C4-2B (cell line): ENCODE measurements around the gene TARBP2.

Experiments
- H3K27ac ChIP-seq: fragments of 450-650 bp; 2 replicates; pipeline ENCODE4 v1.5.1; 2017
- ZFX ChIP-seq: fragments of 450-650 bp; IDR thresholded peaks from 2 replicates; pipeline ENCODE4 v1.6.1; 2017
- TF ChIP-seq, protein P1 (sequence below): fragments of 450-650 bp; conservative IDR thresholded peaks from 2 replicates; pipeline ENCODE4 v1.5.1; 2017; ENCODE audit warnings: mild to moderate bottlenecking

Gene TARBP2

DNA sequence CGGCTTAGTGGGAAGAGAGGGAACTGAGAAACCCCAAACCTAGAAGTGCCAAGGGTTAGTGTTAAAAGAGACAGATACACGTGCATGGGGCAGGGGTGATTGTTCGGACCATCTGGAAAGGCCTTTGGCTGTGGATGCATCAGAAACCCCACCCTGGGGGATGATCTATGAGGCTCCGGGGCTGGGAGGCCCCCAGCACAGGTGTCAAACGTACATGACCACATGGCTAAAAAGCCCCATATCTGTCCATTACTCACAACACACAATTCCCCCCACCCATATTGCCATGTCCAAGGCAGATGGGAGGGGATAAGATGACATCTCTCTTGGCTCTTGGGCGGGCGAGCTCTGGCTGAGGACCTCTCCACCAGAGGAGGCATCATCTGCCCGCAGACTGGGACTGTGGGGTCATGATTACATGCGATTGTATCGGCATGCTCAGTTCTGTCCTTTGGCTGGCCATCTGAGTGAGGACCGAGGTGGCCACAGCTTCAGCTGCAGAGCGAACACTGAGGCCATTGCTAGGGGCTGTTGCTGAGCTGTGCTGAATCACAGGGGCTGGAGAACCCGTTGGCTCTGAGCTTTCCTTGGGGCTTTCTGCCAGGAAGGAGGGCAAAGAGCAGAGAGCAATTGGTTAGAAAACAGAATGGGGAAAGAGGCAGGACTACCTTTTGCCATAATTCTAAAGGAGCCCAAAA lies 15.8 kb downstream of the TARBP2 start:
- TF ChIP-seq, protein P1, sequence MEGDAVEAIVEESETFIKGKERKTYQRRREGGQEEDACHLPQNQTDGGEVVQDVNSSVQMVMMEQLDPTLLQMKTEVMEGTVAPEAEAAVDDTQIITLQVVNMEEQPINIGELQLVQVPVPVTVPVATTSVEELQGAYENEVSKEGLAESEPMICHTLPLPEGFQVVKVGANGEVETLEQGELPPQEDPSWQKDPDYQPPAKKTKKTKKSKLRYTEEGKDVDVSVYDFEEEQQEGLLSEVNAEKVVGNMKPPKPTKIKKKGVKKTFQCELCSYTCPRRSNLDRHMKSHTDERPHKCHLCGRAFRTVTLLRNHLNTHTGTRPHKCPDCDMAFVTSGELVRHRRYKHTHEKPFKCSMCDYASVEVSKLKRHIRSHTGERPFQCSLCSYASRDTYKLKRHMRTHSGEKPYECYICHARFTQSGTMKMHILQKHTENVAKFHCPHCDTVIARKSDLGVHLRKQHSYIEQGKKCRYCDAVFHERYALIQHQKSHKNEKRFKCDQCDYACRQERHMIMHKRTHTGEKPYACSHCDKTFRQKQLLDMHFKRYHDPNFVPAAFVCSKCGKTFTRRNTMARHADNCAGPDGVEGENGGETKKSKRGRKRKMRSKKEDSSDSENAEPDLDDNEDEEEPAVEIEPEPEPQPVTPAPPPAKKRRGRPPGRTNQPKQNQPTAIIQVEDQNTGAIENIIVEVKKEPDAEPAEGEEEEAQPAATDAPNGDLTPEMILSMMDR: no peak
- no peak for TF ChIP-seq ZFX
- no peak overlapping the region for H3K27ac ChIP-seq

DNA sequence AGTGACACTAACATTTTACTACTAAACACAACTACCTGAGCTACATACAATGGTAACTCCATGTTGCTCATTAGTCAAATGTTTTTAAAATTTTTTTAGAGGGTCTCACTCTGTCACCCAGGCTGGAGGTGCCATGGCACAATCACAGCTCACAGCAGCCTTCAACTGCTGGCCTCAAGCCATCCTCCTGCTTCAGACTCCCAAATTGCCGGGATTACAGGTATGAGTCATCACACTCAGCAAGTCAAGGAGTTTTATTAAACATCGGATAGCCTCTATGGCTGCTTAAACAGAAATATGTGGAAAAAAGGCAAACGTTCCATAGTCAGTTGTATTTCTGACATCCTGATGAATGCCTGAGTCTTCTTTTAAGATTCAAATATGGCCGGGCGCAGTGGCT lies 17.3 kb downstream of the TARBP2 start:
- no peak overlapping the region for H3K27ac ChIP-seq
- TF ChIP-seq, protein P1: no peak
- no peak for TF ChIP-seq ZFX

DNA sequence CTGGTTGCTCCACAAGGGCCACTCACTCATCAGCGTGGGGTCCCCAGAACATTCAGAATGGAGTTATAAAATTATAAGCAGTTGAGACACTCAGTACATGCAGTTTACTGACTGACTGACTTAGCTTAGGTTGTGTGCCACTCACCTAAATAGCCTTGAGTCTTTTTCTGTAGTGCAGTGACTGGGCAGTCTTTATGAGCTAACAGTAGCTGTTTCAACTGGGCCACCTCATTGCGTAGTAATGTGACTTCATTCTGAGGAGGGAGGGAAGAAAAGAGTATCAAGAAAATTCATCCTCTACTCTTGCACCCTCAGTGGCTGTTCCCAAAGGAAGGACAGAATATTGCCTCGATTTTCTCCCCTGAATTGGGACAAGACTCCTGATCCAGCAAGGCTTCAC lies 22.0 kb downstream of the TARBP2 start:
- TF ChIP-seq, protein P1: no peak
- no peak for TF ChIP-seq ZFX
- H3K27ac ChIP-seq: no peak overlapping the region

DNA sequence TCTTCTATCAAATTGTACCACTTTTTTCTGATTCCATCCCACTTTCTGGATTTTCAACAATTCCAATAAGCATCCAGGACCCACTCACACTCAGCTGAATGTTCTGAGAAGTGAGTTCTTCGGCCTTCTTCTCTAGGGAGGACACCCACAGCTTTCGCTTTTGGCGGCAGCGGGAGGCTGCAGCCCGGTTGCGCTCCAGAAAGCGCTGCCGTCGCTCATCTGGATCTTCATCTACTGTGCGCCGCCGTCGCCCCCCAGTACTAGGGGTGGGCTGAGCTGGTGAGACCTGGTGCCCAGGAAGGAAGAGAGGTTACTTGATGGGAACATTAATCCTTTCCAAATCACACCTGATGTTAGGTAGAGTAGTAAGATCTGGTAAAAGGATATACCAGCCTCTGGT lies 23.4 kb downstream of the TARBP2 start:
- TF ChIP-seq, protein P1: no peak
- no peak for TF ChIP-seq ZFX

DNA sequence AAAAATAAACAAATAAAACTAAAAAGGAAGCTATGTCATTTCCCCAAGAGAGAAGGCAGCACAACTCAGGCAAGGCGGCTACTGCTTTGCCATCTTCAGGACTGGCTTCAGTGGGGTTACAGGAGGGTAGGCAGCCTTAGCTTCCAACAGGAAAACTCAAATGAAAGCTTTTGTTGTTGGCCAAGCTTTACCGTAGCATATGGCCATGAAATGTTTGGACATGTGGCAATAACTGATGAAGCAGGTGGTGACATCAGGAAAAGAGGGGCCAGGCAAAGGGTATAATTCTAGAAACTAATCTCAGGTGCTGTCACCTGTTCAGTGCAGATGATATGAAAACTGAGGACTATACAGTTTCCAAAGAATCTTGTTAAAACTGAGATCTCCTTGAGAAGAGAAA lies 29.0 kb downstream of the TARBP2 start:
- TF ChIP-seq, protein P1: no peak
- TF ChIP-seq ZFX: no peak
- no peak overlapping the region for H3K27ac ChIP-seq

More for the DNA sequence above, 23.4 kb downstream of the TARBP2 start:
- no peak overlapping the region for H3K27ac ChIP-seq

DNA sequence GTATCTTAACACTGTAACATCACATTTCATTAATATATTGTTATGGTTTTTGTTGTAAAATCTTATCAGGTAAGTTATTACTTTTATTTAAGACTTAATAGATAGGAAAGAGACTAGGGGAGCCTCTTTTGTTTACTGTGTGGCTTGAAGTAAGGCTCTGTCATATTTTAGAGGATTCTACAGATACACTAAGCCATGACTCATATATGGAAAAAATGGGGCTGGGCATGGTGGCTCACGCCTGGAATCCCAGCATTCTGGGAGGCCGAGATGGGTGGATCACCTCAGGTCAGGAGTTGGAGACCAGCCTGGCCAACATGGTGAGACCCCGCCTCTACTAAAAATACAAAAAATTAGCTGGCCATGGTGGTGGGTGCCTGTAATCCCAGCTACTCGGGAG lies 29.8 kb downstream of the TARBP2 start:
- no peak overlapping the region for H3K27ac ChIP-seq
- TF ChIP-seq ZFX: no peak
- TF ChIP-seq, protein P1: no peak

DNA sequence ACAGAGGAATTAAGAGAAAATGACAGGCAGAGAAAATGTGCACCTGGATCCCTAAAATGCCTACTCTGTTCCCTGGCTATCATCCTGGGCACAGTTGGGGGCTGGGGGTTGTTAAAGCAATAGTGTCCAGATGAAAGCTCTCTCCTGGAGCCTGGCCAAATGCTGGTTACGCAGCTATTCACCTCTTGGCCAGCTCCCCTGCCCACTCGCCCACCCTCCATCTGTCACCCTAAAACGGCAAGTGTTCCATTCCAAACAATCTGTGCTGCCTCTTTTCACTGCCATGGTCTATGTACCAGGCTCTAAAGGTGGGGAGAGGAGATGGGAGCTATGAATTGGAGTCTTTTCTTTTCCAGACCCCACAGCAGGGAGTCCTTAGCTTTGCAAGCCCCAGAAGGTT lies 30.9 kb downstream of the TARBP2 start:
- H3K27ac ChIP-seq: no peak overlapping the region
- TF ChIP-seq, protein P1: no peak
- no peak for TF ChIP-seq ZFX
